SK-N-SH treated with all-trans-retinoic acid at 6 μM for 48 hours (cell line): Measurements from ENCODE around the gene MKKS.

Experiments used
- ATAC-seq: fragments of 200-7000 bp; cut with Tn5 transposase; 3 replicates; pipeline ENCODE4 v1.9.1; 2020; ENCODE audit warnings: mild to moderate bottlenecking, moderate library complexity
- ARNTL ChIP-seq: fragments of 450-650 bp; formaldehyde crosslinking; IDR thresholded peaks from 2 replicates; pipeline ENCODE4 v1.5.0; 2020; ENCODE audit warnings: low read depth, mild to moderate bottlenecking, moderate library complexity, borderline replicate concordance
- BACH2 ChIP-seq: fragments of 250-450 bp; sonication (Bioruptor Pico); IDR thresholded peaks from 2 replicates; pipeline ENCODE4 v1.9.0; 2021; ENCODE audit warnings: mild to moderate bottlenecking, borderline replicate concordance
- CSDC2 ChIP-seq: fragments of 250-450 bp; sonication (Bioruptor Pico); IDR thresholded peaks from 2 replicates; pipeline ENCODE4 v1.5.0; 2020; ENCODE audit warnings: mild to moderate bottlenecking, moderate library complexity
- CSRNP3 ChIP-seq: fragments of 250-450 bp; sonication (Bioruptor Pico); IDR thresholded peaks from 2 replicates; pipeline ENCODE4 v1.5.1; 2021; ENCODE audit warnings: mild to moderate bottlenecking, moderate library complexity
- ESRRG ChIP-seq: fragments of 250-450 bp; sonication (Bioruptor Pico); IDR thresholded peaks from 2 replicates; pipeline ENCODE4 v1.6.1; 2021; ENCODE audit warnings: mild to moderate bottlenecking
- GLIS3 ChIP-seq: fragments of 250-450 bp; sonication (Bioruptor Pico); IDR thresholded peaks from 2 replicates; pipeline ENCODE4 v1.5.0; 2020; ENCODE audit warnings: mild to moderate bottlenecking, moderate library complexity
- ISL1 ChIP-seq: fragments of 250-450 bp; sonication (Bioruptor Pico); IDR thresholded peaks from 2 replicates; pipeline ENCODE4 v2.1.2; 2022; ENCODE audit warnings: mild to moderate bottlenecking, moderate library complexity
- OSR1 ChIP-seq: fragments of 250-450 bp; sonication (Bioruptor Pico); IDR thresholded peaks from 2 replicates; pipeline ENCODE4 v1.8.0; 2022; ENCODE audit warnings: moderate library complexity, mild to moderate bottlenecking, inconsistent platforms
- PATZ1 ChIP-seq: fragments of 250-450 bp; sonication (Bioruptor Pico); IDR thresholded peaks from 2 replicates; pipeline ENCODE4 v1.8.0; 2020; ENCODE audit warnings: mild to moderate bottlenecking, moderate library complexity, borderline replicate concordance
- POU6F1 ChIP-seq: fragments of 250-450 bp; sonication (Bioruptor Pico); IDR thresholded peaks from 2 replicates; pipeline ENCODE4 v1.8.0; 2021; ENCODE audit warnings: low read depth, mild to moderate bottlenecking, moderate library complexity, borderline replicate concordance
- RARB ChIP-seq: fragments of 250-450 bp; sonication (Bioruptor Pico); IDR thresholded peaks from 2 replicates; pipeline ENCODE4 v1.8.0; 2021; ENCODE audit warnings: mild to moderate bottlenecking, moderate library complexity
- TCF4 ChIP-seq: fragments of 250-450 bp; sonication (Bioruptor Pico); IDR thresholded peaks from 2 replicates; pipeline ENCODE4 v1.8.0; 2021; ENCODE audit warnings: mild to moderate bottlenecking, moderate library complexity, borderline replicate concordance
- TSHZ2 ChIP-seq: fragments of 250-450 bp; sonication (Bioruptor Pico); IDR thresholded peaks from 2 replicates; pipeline ENCODE4 v1.5.0; 2020; ENCODE audit warnings: mild to moderate bottlenecking, moderate library complexity
- ZC3H10 ChIP-seq: fragments of 250-450 bp; sonication (Bioruptor Pico); IDR thresholded peaks from 2 replicates; pipeline ENCODE4 v1.5.1; 2021; ENCODE audit warnings: mild to moderate bottlenecking, moderate library complexity
- ZFP3 ChIP-seq: fragments of 250-450 bp; sonication (Bioruptor Pico); IDR thresholded peaks from 2 replicates; pipeline ENCODE4 v1.5.0; 2020; ENCODE audit warnings: mild to moderate bottlenecking, moderate library complexity
- ZFP30 ChIP-seq: fragments of 450-650 bp; formaldehyde crosslinking; IDR thresholded peaks from 2 replicates; pipeline ENCODE4 v1.5.0; 2022; ENCODE audit warnings: mild to moderate bottlenecking, moderate library complexity
- ZNF565 ChIP-seq: fragments of 450-650 bp; formaldehyde crosslinking; conservative IDR thresholded peaks from 2 replicates; pipeline ENCODE4 v1.5.0; 2020; ENCODE audit warnings: low read depth, mild to moderate bottlenecking, moderate library complexity
- ZNF70 ChIP-seq: fragments of 450-650 bp; formaldehyde crosslinking; IDR thresholded peaks from 2 replicates; pipeline ENCODE4 v1.5.0; 2020; ENCODE audit warnings: mild to moderate bottlenecking, moderate library complexity
- ZNF8 ChIP-seq: fragments of 450-650 bp; formaldehyde crosslinking; IDR thresholded peaks from 2 replicates; pipeline ENCODE4 v1.5.0; 2020; ENCODE audit warnings: mild to moderate bottlenecking, moderate library complexity

Gene MKKS

GRCh38 chr20:10371467-10371866, 62.6 kb downstream of the MKKS start:
- TF ChIP-seq CSDC2, result no peak
- TF ChIP-seq ZFP3 (CRISPR knock-in tag), result no peak
- TF ChIP-seq ESRRG (CRISPR knock-in tag), result no peak
- no peak for TF ChIP-seq BACH2 (CRISPR knock-in tag)
- TF ChIP-seq ZFP30 (CRISPR knock-in tag), result no peak
- TF ChIP-seq CSRNP3 (CRISPR knock-in tag), result no peak
- no peak for TF ChIP-seq TCF4
- no peak for TF ChIP-seq GLIS3 (CRISPR knock-in tag)
- TF ChIP-seq ZNF565 (CRISPR knock-in tag), result no peak
- no peak for TF ChIP-seq ISL1 (CRISPR knock-in tag)
- no peak for TF ChIP-seq ZC3H10 (CRISPR knock-in tag)
- no peak for ATAC-seq

GRCh38 chr20:10370091-10370887, 63.7 kb downstream of the MKKS start:
- TF ChIP-seq ESRRG (CRISPR knock-in tag) (no peak), CSRNP3 (CRISPR knock-in tag) (no peak), BACH2 (CRISPR knock-in tag) (no peak), ZNF565 (CRISPR knock-in tag) (no peak), ZNF8 (CRISPR knock-in tag) (no peak), OSR1 (no peak), PATZ1 (CRISPR knock-in tag) (no peak), GLIS3 (CRISPR knock-in tag) (no peak), POU6F1 (no peak), TSHZ2 (no peak), ARNTL (CRISPR knock-in tag) (no peak), TCF4 (no peak), ZNF70 (no peak)
- TF ChIP-seq, all 23 proteins: peak for 0
- ATAC-seq, result no peak

GRCh38 chr20:10369723-10370090, 64.3 kb downstream of the MKKS start:
- no peak for ATAC-seq
- TF ChIP-seq ZNF70 (no peak), PATZ1 (CRISPR knock-in tag) (no peak), ZFP3 (CRISPR knock-in tag) (no peak), BACH2 (CRISPR knock-in tag) (no peak), ZFP30 (CRISPR knock-in tag) (no peak), TSHZ2 (no peak), CSDC2 (no peak), CSRNP3 (CRISPR knock-in tag) (no peak), RARB (no peak)
